Measurements from ENCODE around the gene LRRC55.

LRRC55 gene

GRCh38 chr11:57203882-57204480, 22.2 kb downstream of the LRRC55 start:
- DNase-seq: no peak

- DNase-seq: no peak
These were observed 23.4 kb downstream of the LRRC55 start for GRCh38 chr11:57205041-57205641.

- DNase-seq: no peak
These were observed 25.4 kb downstream of the LRRC55 start for GRCh38 chr11:57207168-57207567.

GRCh38 chr11:57210781-57211180, 29.0 kb downstream of the LRRC55 start:
- no peak for DNase-seq

- DNase-seq: peak; percentile 15 to 30
These were observed 31.8 kb downstream of the LRRC55 start for GRCh38 chr11:57213342-57214097.

- no peak for DNase-seq
These were observed 32.3 kb downstream of the LRRC55 start for GRCh38 chr11:57214098-57214417.

GRCh38 chr11:57214494-57214893, 32.7 kb downstream of the LRRC55 start:
- no peak for DNase-seq

GRCh38 chr11:57216463-57216862, 34.7 kb downstream of the LRRC55 start:
- DNase-seq: no peak

GRCh38 chr11:57217053-57217452, 35.3 kb downstream of the LRRC55 start:
- no peak for DNase-seq

GRCh38 chr11:57219021-57219627, 37.4 kb downstream of the LRRC55 start:
- DNase-seq: peak; percentile 65 to 72

GRCh38 chr11:57222239-57222638, 40.5 kb downstream of the LRRC55 start:
- DNase-seq: no peak

- no peak for DNase-seq
These were observed 41.8 kb downstream of the LRRC55 start for GRCh38 chr11:57223601-57224000.

- DNase-seq: no peak
These were observed 42.4 kb downstream of the LRRC55 start for GRCh38 chr11:57224128-57224527.

- DNase-seq: no peak
These were observed 42.8 kb downstream of the LRRC55 start for GRCh38 chr11:57224537-57224936.

- no peak for DNase-seq
These were observed 46.8 kb downstream of the LRRC55 start for GRCh38 chr11:57228600-57228999.

GRCh38 chr11:57230316-57230715, 48.6 kb downstream of the LRRC55 start:
- no peak for DNase-seq

GRCh38 chr11:57230791-57231538, 49.2 kb downstream of the LRRC55 start:
- DNase-seq: no peak

GRCh38 chr11:57231539-57232253, 49.9 kb downstream of the LRRC55 start:
- no peak for DNase-seq

GRCh38 chr11:57233702-57234101, 51.9 kb downstream of the LRRC55 start:
- DNase-seq: no peak

GRCh38 chr11:57235761-57236703, 54.3 kb downstream of the LRRC55 start:
- DNase-seq: no peak

GRCh38 chr11:57237204-57237681, 55.5 kb downstream of the LRRC55 start, which contains the start of gene APLNR:
Gene APLNR, minus strand, starts transcription at chr11:57237250. Its CDS starts 246 bp downstream, at chr11:57237004.
- no peak for DNase-seq

All from inflammatory macrophage (primary cell).